ENCODE data around the gene SF1. TPM values are rescaled to one million over a fixed set of nuclear protein-coding genes. Genes with fewer than 3 reads are reported as not detected.

SF1 gene
- total and polyA plus RNA-seq, 8 donors, result 99.8 to 181 (median 137) TPM

GRCh38 chr11:64804346-64805210 lies 26.2 kb upstream of the SF1 start:
- no peak for TF ChIP-seq CTCF (IDR thresholded peaks at IDR 0.05)
- DNase-seq (peak in 2 of 6 donors; percentile 56 to 83), FAIRE-seq (no peak), ATAC-seq (no peak)
- H3K4me1 ChIP-seq, result peaks cover 7 to 20% (median 11%) of the 10 kb centered on the region in 3 donors
- H3K27me3 ChIP-seq, result no peaks in the 10 kb centered on the region
- WGBS, 2 donors, result 90% methylated on average over 40 to 41 of the region's 41 CpGs
- intact Hi-C loops (cut with DNase I), result no loop called here
- H3K4me3 ChIP-seq, result no peak overlapping the region
- H3K9me3 ChIP-seq, result no peaks in the 10 kb centered on the region
- no peak overlapping the region for H3K27ac ChIP-seq
- peaks cover 0 to 3% (median 3%) of the 10 kb centered on the region in 3 donors for H3K36me3 ChIP-seq

- intact Hi-C loops (cut with DNase I), result no loop called here
- DNase-seq (peak in 1 of 6 donors; percentile 54), ATAC-seq (peak; percentile 2 to 6 (median 4)), FAIRE-seq (no peak)
- WGBS, 2 donors, result 40 to 45% methylated on average over 15 of the region's 15 CpGs
- H3K27ac ChIP-seq, result peak overlapping the region; percentile 39 to 60 (median 45)
- peaks cover 0 to 3% (median 3%) of the 10 kb centered on the region in 3 donors for H3K36me3 ChIP-seq
- peaks cover 6 to 13% (median 7%) of the 10 kb centered on the region in 3 donors for H3K4me1 ChIP-seq
- H3K27me3 ChIP-seq, result no peaks in the 10 kb centered on the region
- H3K4me3 ChIP-seq, result peak overlapping the region; percentile 8 to 68 (median 52)
- no peaks in the 10 kb centered on the region for H3K9me3 ChIP-seq
- TF ChIP-seq CTCF (IDR thresholded peaks at IDR 0.05), result no peak
Measured at GRCh38 chr11:64803846-64804345, 25.6 kb upstream of the SF1 start.

GRCh38 chr11:64803158-64803845 lies 25.0 kb upstream of the SF1 start, which contains the start of gene MAP4K2:
TSS of gene MAP4K2 (minus strand) at chr11:64803214. CDS start at chr11:64803149, 65 bp downstream.
- Histone ChIP-seq H3K36me3 (peaks cover 0 to 3% (median 3%) of the 10 kb centered on the region in 3 donors), H3K9me3 (no peaks in the 10 kb centered on the region), H3K27ac (peak within 1 kb of the TSS; percentile 41 to 60 (median 46)), H3K4me3 (peak within 1 kb of the TSS; percentile 39 to 68 (median 52)), H3K4me1 (peaks cover 6 to 12% (median 7%) of the 10 kb centered on the region in 3 donors), H3K27me3 (no peaks in the 10 kb centered on the region)
- 1% methylated on average over 28 to 58 of the region's 58 CpGs for WGBS, 2 donors
- DNase-seq, result peak; percentile 79 to 94 (median 88)
- intact Hi-C loops (cut with DNase I), result no loop called here
- ATAC-seq, result peak; percentile 91 to 96 (median 94)
- TF ChIP-seq CTCF (IDR thresholded peaks at IDR 0.05), result no peak
- no peak for FAIRE-seq

GRCh38 chr11:64802370-64803157 lies 24.2 kb upstream of the SF1 start:
- DNase-seq, result peak in 2 of 6 donors; percentile 41 to 87

More at GRCh38 chr11:64802370-64803157, 24.2 kb upstream of the SF1 start:
- no peak for TF ChIP-seq CTCF (IDR thresholded peaks at IDR 0.05)
- peaks cover 0 to 3% (median 3%) of the 10 kb centered on the region in 3 donors for H3K36me3 ChIP-seq
- H3K4me3 ChIP-seq, result peak overlapping the region; percentile 39 to 68 (median 52)
- intact Hi-C loops (cut with DNase I), result no loop called here
- H3K27ac ChIP-seq, result peak overlapping the region in 3 of 4 donors; percentile 9 to 42 (median 41)
- ATAC-seq, result no peak
- 11 to 16% methylated on average over 32 to 54 of the region's 54 CpGs for WGBS, 2 donors
- peaks cover 6 to 12% (median 7%) of the 10 kb centered on the region in 3 donors for H3K4me1 ChIP-seq
- no peaks in the 10 kb centered on the region for H3K9me3 ChIP-seq
- H3K27me3 ChIP-seq, result no peaks in the 10 kb centered on the region
- no peak for FAIRE-seq
